Measurements from ENCODE around the gene TNFRSF12A. TPM values are rescaled to one million over a fixed set of nuclear protein-coding genes. Genes with fewer than 3 reads are reported as not detected.
A peak's percentile ranks its signal among the peaks of the same experiment; 100 is the strongest.

Gene TNFRSF12A
- total and polyA plus RNA-seq, 9 of the 15 experiments (the other 6 are each of a cell fraction or from before 2014, with no cell fraction given): 0.41 to 61.8 (median 26.5) TPM

DNA sequence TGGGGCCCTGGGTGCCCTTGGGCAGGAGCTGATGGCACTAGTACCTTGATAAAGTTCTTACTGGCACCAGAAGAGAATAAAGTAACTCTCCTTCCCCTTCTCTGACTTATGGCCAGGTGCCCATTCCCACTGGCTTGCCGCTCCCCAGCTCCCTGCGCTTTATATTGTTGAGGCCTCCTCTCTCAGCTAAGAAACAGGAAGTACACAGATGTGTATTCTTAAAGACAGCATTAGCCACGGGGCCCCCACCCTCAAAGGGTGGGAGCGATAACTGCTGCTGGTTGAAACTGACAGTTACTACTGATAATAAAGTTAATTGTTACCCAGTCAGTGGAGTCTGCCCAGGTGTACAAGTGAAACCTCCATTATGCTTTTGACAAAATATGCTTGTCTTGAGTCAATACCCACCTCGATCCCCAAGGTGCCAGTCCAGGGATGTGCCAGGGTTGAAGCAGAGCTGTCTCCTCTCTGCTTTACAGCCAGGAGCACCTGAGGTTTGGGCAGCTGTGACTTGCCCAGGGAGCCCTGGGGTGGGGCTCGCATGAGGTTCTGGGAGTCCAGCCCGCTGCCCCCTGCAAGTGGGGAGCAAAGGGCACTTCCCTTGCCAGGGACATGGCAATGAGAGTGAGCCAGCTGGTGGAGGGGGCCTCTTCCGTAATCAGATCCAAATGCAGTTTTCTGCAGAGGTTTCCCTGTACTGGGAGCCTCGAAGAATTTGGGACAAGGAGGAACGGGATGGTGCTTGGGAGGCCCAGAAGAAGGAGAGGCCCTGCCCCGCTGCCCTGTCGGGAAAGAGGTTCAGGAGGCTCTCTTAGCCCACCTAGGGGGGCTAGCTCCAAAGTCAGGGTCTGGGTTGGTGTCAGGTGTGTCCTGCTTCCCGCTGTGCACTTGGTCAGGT lies 12.9 kb upstream of the TNFRSF12A start (continued):
- TF ChIP-seq THRB (CRISPR knock-in tag; conservative IDR thresholded peaks at IDR 0.05): no peak
- TF ChIP-seq HOMEZ (CRISPR knock-in tag; IDR thresholded peaks at IDR 0.05): no peak
- no peak for TF ChIP-seq EWSR1 (IDR thresholded peaks at IDR 0.05; ENCODE audit: borderline replicate concordance, low read depth, partially characterized antibody)
- TF ChIP-seq U2AF2 (optimal IDR thresholded peaks at IDR 0.05; ENCODE audit: low read depth, low read length): no peak
- no peak for TF ChIP-seq PRMT5 (CRISPR knock-in tag; IDR thresholded peaks at IDR 0.05)
- no peak for TF ChIP-seq CHAMP1 (IDR thresholded peaks at IDR 0.05)
- 0 out of 2 replicates have a peak, but pooled peaks have one; percentile 28 for TF ChIP-seq ATF7 (IDR thresholded peaks at IDR 0.05)
- TF ChIP-seq, protein P1, sequence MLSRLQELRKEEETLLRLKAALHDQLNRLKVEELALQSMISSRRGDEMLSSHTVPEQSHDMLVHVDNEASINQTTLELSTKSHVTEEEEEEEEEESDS (CRISPR knock-in tag; IDR thresholded peaks at IDR 0.05): no peak
- TF ChIP-seq MXD1 (CRISPR knock-in tag; IDR thresholded peaks at IDR 0.05; ENCODE audit: borderline replicate concordance, poor library complexity, severe bottlenecking): no peak
- TF ChIP-seq ZFP30 (CRISPR knock-in tag; IDR thresholded peaks at IDR 0.05; ENCODE audit: borderline replicate concordance): no peak
- TF ChIP-seq PRPF4 (IDR thresholded peaks at IDR 0.05; ENCODE audit: insufficient read depth, low read depth, low read length, poor library complexity, severe bottlenecking): no peak
- TF ChIP-seq ZKSCAN3 (CRISPR knock-in tag; IDR thresholded peaks at IDR 0.05): no peak; the same call in 1 of the 2 replicates
- TF ChIP-seq HMG20B (CRISPR knock-in tag; IDR thresholded peaks at IDR 0.05): no peak
- TF ChIP-seq LEF1 (IDR thresholded peaks at IDR 0.05): peak; percentile 48; the same call in 1 of the 2 replicates
- 0 out of 2 replicates have a peak, but pooled peaks have one; percentile 27 for TF ChIP-seq CREM (IDR thresholded peaks at IDR 0.05; ENCODE audit: low read depth)
- TF ChIP-seq MAZ (CRISPR knock-in tag; conservative IDR thresholded peaks at IDR 0.05 in 1 of 2, IDR thresholded peaks at IDR 0.05 in 1 of 2): peak; percentile 37 to 86; a peak in 3 of 4 replicates
- TF ChIP-seq BMI1 (IDR thresholded peaks at IDR 0.05; ENCODE audit: low read length): no peak
- no peak for TF ChIP-seq ZNF174 (CRISPR knock-in tag; IDR thresholded peaks at IDR 0.05)
- peak; percentile 7; the same call in 1 of the 2 replicates for TF ChIP-seq KLF6 (CRISPR knock-in tag; IDR thresholded peaks at IDR 0.05; ENCODE audit: borderline replicate concordance)
- 0 out of 2 replicates have a peak, but pooled peaks have one; percentile 15 for TF ChIP-seq L3MBTL2 (IDR thresholded peaks at IDR 0.05)
- TF ChIP-seq DPF2 (IDR thresholded peaks at IDR 0.05): peak; percentile 53

Measured in K562 (cell line).